Measurements from ENCODE around the gene METTL2A. TPM values are rescaled to one million over a fixed set of nuclear protein-coding genes. Genes with fewer than 3 reads are reported as not detected.
"Not testable (repeated sequence)": the region's sequence is repeated elsewhere in the genome, so short reads cannot be mapped to it uniquely, and the experiment has no call there.

METTL2A gene
- total and polyA plus RNA-seq, 9 donors, result 7.3 to 23.0 (median 15.2) TPM

DNA sequence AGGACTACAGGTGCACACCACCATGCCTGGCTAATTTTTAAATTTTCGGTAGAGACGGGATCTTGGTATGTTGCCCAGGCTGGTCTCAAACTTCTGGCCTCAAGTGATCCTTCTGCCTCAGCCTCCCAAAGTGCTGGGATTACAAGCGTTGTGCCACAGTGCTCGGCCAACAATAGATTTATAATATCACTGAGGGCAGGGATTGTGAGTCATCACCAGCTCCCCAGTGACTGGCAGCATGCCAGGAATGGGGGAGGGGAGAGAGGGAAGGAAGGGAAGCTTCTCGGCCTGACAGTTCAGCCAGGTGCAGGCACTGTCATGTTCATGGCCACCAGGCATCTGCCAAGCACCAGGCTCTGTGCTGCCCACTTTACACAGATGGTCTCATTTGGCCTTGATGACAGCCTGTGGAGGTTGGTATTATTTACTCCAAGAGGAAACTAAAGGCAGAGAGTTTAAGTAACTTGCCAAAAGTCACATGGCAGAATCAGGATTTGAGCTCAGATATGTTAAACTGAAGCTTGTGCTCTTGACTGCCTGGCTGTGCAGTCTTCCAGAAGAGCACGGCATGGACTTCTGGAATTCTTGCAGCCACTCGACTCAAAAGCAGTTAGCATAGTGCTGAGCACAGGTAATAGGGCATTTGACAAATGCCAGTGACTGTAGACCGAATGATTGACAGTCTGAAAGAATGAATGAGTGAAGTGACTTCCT is 47.1 kb downstream of the METTL2A start:
- intact Hi-C loops (cut with DNase I), result not testable (repeated sequence)

DNA sequence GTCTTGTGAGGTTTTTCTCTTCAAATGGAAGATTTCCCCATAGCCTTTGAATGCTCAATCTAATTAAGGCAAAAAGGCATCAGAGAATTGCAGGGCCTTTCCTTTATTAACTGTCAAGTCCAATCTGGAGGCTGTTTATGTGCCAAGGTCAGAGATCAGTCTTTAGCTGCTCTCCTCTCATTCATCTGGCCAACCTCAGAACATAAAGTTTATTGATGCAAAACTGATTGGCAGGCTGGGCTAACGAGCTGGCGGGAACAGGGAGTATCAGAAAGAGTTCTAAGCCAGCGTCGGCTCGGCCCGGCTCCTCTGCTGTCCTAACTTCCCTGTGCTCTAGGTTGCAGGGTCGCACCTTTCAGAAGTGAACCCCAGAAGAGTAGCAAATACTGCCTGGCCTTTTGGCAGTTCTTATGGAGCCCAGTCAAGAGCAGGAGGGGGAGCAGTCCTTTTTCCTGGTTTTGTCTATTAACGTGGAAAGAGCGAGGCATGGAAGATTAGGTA is 47.7 kb downstream of the METTL2A start:
- H3K27ac ChIP-seq; intact Hi-C loops (cut with DNase I); DNase-seq; H3K4me1 ChIP-seq (ENCODE audit: insufficient read depth); H3K9me3 ChIP-seq; H3K27me3 ChIP-seq; H3K4me3 ChIP-seq; H3K36me3 ChIP-seq: not testable (repeated sequence)
- 33 to 55% (median 52%) methylated on average over 9 of the region's 9 CpGs for WGBS, 3 donors

More for the DNA sequence above, 47.1 kb downstream of the METTL2A start:
- peak; percentile 76 to 85 (median 79) for DNase-seq
- not testable (repeated sequence) for H3K4me3 ChIP-seq; H3K36me3 ChIP-seq; H3K27me3 ChIP-seq; H3K4me1 ChIP-seq (ENCODE audit: insufficient read depth); H3K9me3 ChIP-seq; H3K27ac ChIP-seq
- WGBS, 3 donors, result 33 to 40% (median 39%) methylated on average over 6 of the region's 8 CpGs

DNA sequence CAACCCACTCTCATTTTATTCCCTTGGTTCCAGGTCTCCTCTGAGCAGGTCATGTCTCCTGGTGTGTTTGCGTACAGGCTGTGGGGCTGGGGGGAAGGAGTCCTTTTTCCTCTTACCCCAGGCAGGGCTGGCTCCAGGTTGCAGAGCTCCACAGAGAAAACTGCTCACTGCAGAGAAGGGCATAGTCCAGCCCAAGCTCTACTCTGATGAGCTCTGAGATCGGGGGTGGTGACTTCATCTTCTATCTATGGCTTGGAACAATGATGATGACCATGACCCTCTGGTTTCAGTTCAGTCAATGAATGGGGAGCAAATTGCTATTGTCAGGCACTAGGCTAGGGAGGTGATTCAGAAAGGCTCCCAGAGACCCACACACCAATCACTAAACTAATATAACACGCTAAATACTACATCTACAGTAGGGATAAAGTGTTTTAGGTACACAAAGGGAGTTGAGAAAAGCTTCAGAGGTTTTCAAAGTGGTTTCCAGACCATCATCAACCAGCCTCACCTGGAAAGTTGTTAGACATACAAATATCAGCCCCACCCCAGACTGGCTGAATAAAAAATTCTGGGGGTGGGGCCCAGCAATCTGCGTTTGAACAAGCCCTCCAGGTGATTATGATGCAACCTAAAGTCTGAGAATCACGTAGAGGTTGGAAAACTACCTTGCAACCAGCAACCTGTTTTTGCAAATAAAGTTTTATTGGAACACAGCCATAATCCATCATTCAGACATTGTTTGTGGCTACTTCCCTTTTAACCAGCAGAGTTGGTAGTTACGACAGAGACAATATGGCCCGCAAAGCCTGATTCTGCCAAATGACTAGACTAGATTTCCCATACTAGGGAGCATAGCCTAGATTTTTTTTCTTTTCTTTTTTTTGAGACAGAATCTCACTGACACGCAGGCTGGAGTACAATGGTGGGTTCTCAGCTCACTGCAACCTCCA is 49.6 kb downstream of the METTL2A start:
- 86 to 91% (median 87%) methylated on average over 8 of the region's 8 CpGs for WGBS, 3 donors
- DNase-seq, result not testable (repeated sequence)

GRCh38 chr17:62477111-62477510 is 53.4 kb downstream of the METTL2A start:
- DNase-seq; H3K4me1 ChIP-seq (ENCODE audit: insufficient read depth); intact Hi-C loops (cut with DNase I); H3K9me3 ChIP-seq; H3K4me3 ChIP-seq; H3K27me3 ChIP-seq; H3K36me3 ChIP-seq: not testable (repeated sequence)
- H3K27ac ChIP-seq, result peak overlapping the region in 1 of 2 donors; percentile 93
- WGBS, 3 donors, result 66 to 75% (median 72%) methylated on average over 8 of the region's 8 CpGs

More for the DNA sequence above, 49.6 kb downstream of the METTL2A start:
- H3K27me3 ChIP-seq; H3K27ac ChIP-seq; H3K4me1 ChIP-seq (ENCODE audit: insufficient read depth); H3K4me3 ChIP-seq; H3K9me3 ChIP-seq; intact Hi-C loops (cut with DNase I); H3K36me3 ChIP-seq: not testable (repeated sequence)

- peak; percentile 43 to 73 (median 62) for DNase-seq
- H3K27me3 ChIP-seq; H3K4me1 ChIP-seq (ENCODE audit: insufficient read depth); H3K9me3 ChIP-seq; intact Hi-C loops (cut with DNase I); H3K36me3 ChIP-seq: not testable (repeated sequence)
- Histone ChIP-seq H3K27ac (peak overlapping the region; percentile 93 to 94), H3K4me3 (peak overlapping the region; percentile 49)
- 0 to 1% (median 1%) methylated on average over 48 to 61 of the region's 61 CpGs for WGBS, 3 donors
Measured at GRCh38 chr17:62477718-62478408, 54.2 kb downstream of the METTL2A start.

GRCh38 chr17:62478424-62478879 is 54.8 kb downstream of the METTL2A start, which contains the start of gene TLK2:
TLK2 (plus strand) TSS chr17:62478825; CDS start chr17:62481126, 2,301 bp downstream.
- intact Hi-C loops (cut with DNase I), result no loop called here
- H3K36me3 ChIP-seq, result no peaks in the 10 kb centered on the region
- no peaks in the 10 kb centered on the region for H3K9me3 ChIP-seq
- peak within 1 kb of the TSS; percentile 93 to 94 for H3K27ac ChIP-seq
- WGBS, 3 donors, result 0 to 1% (median 1%) methylated on average over 22 to 59 of the region's 59 CpGs
- no peak for TF ChIP-seq POLR2A (IDR thresholded peaks at IDR 0.05)
- H3K4me1 ChIP-seq (ENCODE audit: insufficient read depth), result peaks cover 3% of the 10 kb centered on the region
- peak; percentile 80 to 87 (median 85) for DNase-seq
- H3K4me3 ChIP-seq, result peak within 1 kb of the TSS; percentile 49
- H3K27me3 ChIP-seq, result no peaks in the 10 kb centered on the region

GRCh38 chr17:62478880-62479638 is 55.4 kb downstream of the METTL2A start:
- H3K36me3 ChIP-seq; H3K9me3 ChIP-seq; H3K27me3 ChIP-seq; intact Hi-C loops (cut with DNase I); H3K4me1 ChIP-seq (ENCODE audit: insufficient read depth): not testable (repeated sequence)
- peak overlapping the region; percentile 93 for H3K27ac ChIP-seq
- WGBS, 3 donors, result 0 to 3% (median 2%) methylated on average over 12 to 83 of the region's 84 CpGs
- peak; percentile 37 to 84 (median 69) for DNase-seq
- peak overlapping the region; percentile 49 for H3K4me3 ChIP-seq

GRCh38 chr17:62479639-62480258 is 56.1 kb downstream of the METTL2A start:
- intact Hi-C loops (cut with DNase I); H3K27me3 ChIP-seq; H3K9me3 ChIP-seq; H3K4me1 ChIP-seq (ENCODE audit: insufficient read depth); H3K36me3 ChIP-seq: not testable (repeated sequence)
- 1 to 2% (median 2%) methylated on average over 14 to 22 of the region's 22 CpGs for WGBS, 3 donors
- peak; percentile 13 to 56 (median 40) for DNase-seq
- Histone ChIP-seq H3K4me3 (peak overlapping the region; percentile 49), H3K27ac (peak overlapping the region; percentile 93)

DNA sequence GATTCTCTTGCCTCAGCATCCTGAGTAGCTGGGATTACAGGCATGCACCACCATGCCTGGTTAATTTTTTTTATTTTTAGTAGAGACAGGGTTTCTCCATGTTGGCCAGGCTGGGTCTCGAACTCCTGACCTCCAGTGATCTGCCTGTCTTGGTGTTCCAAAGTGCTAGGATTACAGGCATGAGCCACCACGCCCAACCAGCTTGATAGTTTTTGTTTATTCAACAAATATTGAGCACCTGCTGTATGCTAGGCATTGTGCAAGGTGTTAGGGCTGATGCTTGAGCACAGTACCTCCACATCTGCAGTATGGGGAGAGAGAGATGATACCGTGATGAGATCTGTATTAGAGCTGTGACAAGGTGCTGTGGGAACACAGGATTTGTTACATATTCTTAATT is 58.9 kb downstream of the METTL2A start:
- H3K36me3 ChIP-seq; DNase-seq; H3K27ac ChIP-seq; intact Hi-C loops (cut with DNase I); H3K4me1 ChIP-seq (ENCODE audit: insufficient read depth); H3K4me3 ChIP-seq; H3K27me3 ChIP-seq; H3K9me3 ChIP-seq: not testable (repeated sequence)
- WGBS, 3 donors, result 82 to 88% (median 83%) methylated on average over 3 of the region's 3 CpGs

- H3K27me3 ChIP-seq; intact Hi-C loops (cut with DNase I); H3K4me3 ChIP-seq; H3K9me3 ChIP-seq; DNase-seq; H3K36me3 ChIP-seq; H3K27ac ChIP-seq; H3K4me1 ChIP-seq (ENCODE audit: insufficient read depth): not testable (repeated sequence)
- 81 to 96% (median 93%) methylated on average over 1 of the region's 1 CpG for WGBS, 3 donors
Measured at GRCh38 chr17:62490990-62491389, 67.3 kb downstream of the METTL2A start.
